Embryonic facial prominence (tissue), 1 donor: ENCODE results near the gene MLYCD.
"Not testable (repeated sequence)": the region's sequence is repeated elsewhere in the genome, so short reads cannot be mapped to it uniquely, and the experiment has no call there.

Experiments
- DNase-seq: peaks from one replicate; pipeline ENCODE4 v3.0.0-alpha.2; 2016; ENCODE audit errors: extremely low spot score

MLYCD gene

DNA sequence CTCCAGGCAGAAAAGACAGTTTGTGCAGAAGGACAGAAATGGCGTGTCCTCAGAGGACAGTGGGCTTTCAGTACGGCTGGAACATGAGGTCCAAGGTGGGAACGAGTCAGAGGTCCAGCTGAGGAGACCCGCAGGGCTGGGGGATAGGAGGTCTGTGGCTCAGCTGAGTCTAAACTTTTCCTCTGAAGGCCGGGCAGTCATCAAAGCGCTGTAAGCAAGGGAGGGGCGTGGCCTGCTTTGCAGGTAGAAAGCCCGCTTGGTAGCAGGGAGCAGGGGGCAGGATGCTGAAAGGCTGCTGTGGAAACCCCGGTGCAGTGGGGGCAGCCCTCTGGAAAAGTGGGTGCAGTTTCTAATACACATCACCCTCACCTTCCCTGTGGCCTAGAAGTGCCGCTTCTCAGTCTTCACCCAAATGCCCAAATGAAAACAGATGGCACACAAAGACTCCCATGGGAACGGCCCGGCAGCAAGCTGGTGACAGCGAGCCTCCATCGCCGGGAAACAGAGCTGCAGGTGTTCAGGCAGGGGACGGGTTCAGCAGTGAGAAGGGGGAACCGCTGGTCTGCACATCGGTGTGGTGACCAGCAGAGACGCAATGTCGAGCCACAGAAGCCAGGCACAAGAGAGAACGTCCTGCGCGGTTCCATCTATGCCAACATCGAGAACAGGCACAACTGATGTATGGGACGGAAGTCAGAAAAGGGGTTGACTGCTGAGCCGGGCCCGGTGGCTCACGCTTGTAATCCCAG lies 41.9 kb downstream of the MLYCD start:
- DNase-seq: no peak

DNA sequence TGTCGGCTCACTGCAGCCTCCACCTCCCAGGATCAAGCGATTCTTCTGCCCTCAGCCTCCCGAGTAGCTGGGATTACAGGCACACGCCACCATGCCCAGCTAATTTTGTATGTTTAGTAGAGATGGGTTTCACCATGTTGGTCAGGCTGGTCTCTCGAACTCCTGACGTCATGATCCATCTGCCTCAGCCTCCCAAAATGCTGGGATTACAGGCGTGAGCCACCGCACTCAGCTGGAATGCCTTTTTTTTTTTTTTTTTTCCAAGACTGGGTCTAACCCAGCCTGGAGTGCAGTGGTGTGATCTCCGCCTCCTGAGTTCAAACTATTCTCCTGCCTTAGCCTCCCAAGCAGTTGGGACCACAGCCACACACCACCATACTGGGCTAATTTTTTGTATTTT lies 42.6 kb downstream of the MLYCD start:
- not testable (repeated sequence) for DNase-seq

DNA sequence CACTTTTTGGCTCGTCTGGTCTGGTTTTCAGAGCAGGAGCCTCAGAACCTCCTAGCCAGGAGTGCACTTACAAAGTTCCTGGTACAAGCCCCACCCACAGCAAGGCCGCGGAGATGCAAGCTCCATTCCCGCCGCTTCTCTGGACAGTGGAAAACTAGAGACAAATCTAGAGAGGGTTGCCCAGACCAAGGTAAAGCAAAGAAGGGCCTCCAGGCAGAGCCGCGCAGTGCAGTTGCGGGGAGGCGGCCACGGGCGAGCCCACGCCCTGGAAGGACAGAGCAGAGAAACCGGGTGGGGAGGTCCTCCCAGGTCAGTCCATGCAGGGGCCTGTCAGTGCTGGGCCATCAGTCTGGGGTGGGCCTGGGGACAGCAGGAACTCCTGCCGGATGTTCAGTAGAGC lies 43.2 kb downstream of the MLYCD start:
- DNase-seq: no peak

DNA sequence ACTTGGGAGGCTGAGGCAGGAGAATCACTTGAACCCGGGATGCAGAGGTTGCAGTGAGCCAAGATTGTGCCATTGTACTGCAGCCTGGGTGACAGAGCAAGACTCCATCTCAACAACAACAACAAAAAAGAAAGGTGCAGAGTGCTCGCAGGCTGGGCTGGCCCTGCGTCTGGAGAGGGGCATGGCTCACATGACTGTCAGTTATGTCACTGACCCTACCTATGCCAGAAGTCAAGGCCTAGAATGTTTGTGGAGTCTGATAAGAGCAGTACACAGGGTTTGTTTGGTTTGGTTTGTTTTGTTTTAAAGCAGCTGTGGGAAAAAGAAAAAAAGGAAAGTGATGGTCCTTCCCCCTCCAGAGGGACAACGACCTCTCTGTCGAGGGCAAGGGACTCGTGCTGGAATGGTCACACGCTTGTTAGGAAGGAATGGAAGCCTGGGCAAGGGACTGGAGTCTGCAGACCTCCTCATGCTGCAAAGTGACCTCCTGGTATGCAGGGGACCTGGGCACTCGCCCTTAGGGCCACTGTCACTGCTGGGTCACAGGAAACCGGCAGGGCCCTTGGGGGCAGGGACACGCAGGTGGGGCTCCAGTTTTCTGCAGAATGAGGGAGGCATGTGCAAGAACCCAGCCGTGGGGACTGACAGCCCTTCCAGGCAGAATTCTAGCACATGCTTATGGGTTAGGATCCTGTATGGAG lies 44.0 kb downstream of the MLYCD start:
- no peak for DNase-seq

DNA sequence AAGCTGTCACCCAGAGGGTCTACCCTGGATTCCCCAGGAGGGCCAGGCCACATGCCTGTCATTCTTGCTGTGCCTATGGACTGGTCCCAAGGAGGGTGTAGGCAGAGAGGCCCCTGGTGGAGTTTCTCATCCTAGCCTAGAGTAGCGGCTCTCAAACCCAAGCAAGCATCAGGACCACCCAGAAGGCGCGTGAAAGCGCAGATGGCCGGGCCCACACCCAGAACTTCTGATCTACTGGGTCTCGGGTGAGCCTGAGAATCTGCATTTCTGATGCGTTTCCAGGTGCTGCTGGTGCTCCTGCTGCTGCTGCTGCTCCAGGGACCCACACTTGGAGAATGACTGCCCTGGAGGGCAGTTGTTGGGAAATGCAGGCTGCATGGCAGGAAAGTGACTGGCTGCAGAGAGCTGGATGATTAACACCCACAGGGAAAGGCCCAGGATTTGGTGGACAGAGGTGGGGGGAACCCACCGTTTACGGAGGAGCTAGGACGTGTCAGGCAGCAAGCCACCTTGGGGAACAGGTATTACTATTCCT lies 44.7 kb downstream of the MLYCD start:
- no peak for DNase-seq

DNA sequence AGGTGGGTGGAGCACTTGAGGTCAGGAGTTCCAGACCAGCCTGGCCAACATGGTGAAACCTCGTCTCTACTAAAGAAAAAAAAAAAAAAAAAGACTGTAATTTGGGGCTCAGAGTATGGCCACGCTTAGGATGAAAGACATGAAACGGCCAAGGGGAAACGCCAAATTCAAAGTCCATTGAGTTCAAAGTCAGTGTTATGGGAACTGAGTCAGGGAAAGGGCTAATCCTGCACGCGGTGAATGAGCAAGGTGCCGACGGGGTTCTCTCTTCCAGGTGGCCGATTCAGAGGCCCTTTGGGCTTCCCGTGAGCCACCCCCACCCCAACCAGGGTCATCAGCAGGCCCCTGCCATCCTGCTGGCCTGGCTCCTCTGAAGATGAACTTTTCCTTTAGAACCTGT lies 46.7 kb downstream of the MLYCD start:
- DNase-seq: no peak

DNA sequence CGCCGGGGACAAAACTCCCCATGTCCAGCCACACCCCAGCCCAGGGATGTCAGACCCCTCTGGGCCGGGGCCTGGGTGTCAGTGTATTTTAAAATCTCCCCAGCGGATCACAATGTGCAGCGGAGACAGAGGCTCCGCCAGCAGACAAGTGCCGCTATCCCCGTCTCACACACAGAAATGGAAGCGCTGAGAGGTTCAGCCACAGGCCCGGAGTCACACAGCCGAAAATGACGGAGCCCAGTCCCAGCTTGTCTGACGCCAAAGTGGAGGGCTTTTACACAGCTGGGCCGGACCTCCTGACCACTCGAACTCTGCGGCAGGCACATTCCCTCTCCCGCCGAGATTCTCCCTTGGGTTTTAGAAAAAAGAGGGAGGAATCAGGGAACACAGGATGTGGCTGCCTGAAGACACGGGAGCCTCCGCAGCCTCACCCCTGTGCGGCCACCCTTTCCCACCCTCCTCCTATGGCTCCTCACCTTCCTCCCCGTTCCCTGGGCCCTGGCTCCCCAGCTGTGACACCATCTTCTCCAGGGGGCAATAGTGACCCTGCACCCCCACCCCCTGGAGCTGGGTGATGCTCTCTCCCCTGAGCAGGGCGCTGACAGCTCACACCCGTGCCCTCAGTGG lies 47.4 kb downstream of the MLYCD start:
- DNase-seq: no peak

DNA sequence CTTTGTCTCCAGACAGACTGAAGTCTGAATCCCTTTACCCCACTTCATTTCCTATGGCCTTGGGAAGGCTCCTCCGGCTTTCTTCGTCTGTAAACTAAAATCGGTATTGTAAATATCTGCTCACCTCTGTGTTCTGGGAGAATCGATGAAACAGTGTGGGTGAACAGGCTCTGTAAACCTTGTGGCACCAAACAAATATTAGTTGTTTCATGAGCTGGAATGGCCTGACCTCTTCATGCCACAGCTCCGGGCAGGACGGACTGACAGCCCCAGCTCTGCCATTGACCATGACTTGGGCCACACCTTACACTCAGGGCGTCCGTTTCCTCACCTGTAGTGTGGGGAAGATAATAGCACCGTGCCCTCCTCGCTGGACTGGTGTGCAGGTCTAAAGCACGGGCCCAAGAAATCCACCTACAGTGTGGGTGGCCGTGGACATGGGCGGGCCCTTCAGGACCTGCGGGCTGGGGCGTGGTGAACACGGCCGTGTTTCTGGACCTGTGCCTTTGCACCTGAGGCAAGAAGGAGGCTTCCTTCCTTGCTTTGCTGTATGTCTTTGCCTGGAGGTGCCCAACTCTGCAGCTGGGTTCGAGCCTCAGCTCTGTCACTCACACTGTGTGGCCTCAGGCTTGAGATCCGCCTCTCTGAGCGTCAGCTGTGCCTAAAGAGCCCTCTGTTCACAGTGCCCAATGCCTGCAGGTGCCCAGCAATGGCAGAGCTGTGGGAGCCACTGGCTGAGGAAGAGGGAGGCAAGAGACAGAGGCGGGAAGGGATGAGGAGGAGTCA lies 48.1 kb downstream of the MLYCD start:
- DNase-seq: no peak

DNA sequence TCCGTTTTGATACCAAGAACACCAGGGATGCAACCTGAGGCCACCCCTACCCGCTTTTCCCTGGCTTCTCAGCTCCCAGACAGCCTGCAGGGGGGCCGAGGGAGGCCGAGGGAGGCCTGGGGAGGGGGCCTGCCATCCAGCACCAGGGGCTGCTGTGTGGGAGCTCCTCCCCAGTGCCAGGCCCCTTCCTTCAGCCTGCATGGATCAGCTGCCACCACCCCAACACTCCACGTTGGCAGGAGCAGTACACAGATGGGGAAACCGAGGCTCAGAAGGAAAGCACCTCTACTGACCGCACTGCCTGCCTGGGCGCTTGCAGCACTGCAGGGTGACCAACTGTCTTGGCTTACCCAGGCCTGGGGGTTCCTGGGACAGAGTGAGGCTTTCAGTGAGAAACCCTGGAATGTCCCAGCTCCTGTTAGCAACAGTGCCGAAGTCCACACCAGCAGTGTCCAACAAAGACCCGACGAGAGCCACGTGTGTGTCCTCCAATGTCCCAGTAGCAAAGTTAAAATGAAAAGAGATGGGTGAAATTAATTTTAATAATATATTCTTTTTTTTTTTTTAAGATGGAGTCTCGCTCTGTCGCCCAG lies 48.8 kb downstream of the MLYCD start:
- no peak for DNase-seq

DNA sequence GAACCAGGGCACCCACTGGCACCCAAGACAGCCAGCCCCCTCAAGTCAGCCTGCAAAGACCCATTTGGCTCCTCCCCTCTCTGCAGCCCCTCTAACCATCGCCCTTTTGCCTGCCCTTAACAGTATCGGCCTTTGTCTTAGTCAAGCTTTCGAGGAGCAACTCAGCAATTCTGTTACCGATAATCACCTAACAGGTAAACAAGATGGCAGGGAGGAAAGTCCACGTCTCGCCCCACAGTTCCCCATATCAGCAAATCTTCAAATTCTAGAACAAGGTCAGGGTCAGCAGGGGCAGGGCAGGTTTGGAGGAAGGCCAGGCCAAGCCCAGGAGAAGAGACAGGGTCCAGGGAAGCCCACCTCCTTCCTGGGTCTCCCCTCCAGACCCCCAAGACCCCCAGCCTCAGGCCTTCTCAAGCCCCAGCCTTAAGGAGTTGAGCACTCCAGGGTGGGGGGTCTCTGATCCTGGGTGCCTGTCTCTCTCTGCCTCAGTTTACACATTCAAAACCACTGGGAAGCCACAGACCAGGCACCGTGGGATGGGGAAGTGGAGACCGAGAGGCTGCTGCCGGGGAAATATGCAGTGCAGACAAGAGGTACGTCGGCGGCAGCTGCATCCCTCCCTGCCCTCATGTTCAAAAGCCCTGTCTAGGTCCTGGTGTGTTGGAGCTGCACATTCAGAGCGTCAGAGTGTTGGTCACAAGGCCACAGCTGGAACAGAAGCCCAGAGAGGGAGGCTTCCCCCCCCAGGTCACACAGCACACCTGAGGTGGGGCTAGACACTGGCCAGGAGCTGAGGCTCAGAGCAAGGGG lies 50.2 kb downstream of the MLYCD start:
- no peak for DNase-seq

DNA sequence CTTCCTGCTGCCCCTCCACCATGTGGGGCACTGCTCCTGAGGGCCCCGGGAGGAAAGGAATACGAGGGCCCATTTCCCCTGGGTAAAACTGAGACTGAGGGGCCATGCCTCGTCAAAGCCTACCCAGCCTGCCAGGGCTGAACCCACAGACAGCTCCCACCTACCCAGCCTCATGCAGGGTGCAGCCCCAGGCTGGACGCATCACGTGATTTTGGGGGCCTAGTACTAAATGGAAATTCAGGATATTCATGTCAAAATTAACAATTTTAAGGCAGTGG lies 50.7 kb downstream of the MLYCD start:
- DNase-seq: no peak

DNA sequence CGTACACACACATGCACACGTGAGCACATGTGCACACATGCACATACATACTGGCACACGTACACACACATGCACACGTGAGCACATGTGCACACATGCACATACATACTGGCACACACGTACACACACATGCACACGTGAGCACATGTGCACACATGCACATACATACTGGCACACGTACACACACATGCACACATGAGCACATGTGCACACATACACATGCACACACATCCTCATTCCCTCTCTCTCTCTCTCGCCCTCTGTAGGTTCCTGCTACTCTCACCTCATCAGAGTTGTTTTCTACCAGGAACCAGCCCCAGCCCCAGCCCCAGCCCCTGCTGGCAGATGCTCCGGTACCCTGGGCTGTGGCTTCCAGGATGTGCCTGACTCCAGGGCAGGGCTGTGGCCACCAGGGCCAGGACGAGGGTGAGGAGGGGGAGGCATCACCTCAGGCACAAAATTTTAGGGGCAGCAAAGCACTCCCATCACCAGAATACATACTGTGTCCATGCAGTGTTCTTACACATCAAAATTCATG lies 52.0 kb downstream of the MLYCD start:
- not testable (repeated sequence) for DNase-seq

DNA sequence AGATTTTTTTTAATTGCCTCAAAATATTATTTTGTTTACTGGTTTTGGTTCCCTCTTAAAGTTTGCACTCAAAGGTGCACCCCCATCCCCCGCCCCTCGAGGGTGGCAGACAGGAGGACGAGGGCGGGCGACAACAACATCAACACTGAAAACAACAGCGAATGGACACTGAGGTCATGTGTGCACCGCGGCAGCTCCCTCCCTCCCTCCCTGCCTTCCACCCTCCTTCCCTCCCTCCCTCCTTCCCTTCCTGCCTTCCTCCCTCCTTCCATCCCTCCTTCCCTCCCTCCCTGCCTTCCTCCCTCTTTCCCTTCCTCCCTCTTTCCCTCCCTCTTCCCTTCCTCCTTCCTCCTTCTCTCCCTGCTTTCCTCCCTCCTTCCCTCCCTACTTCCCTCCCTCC lies 52.6 kb downstream of the MLYCD start:
- DNase-seq: no peak

DNA sequence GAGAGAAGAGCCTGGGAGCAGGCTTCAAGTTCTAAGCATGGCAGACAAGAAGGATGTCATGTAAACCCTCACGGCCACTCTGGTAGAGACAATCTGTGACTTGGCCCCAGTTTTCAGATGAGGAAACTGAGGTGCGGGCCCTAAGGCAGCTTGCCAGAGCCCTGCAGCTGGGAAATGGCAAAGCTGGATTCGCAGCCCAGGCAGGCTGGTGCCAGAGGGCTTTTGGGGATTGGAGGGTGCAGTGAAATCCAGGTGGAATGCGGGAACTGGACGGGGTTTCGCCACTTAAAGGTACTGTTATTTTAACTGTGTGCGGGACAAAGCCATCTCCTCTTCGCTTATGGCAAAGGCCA lies 53.6 kb downstream of the MLYCD start:
- no peak for DNase-seq

DNA sequence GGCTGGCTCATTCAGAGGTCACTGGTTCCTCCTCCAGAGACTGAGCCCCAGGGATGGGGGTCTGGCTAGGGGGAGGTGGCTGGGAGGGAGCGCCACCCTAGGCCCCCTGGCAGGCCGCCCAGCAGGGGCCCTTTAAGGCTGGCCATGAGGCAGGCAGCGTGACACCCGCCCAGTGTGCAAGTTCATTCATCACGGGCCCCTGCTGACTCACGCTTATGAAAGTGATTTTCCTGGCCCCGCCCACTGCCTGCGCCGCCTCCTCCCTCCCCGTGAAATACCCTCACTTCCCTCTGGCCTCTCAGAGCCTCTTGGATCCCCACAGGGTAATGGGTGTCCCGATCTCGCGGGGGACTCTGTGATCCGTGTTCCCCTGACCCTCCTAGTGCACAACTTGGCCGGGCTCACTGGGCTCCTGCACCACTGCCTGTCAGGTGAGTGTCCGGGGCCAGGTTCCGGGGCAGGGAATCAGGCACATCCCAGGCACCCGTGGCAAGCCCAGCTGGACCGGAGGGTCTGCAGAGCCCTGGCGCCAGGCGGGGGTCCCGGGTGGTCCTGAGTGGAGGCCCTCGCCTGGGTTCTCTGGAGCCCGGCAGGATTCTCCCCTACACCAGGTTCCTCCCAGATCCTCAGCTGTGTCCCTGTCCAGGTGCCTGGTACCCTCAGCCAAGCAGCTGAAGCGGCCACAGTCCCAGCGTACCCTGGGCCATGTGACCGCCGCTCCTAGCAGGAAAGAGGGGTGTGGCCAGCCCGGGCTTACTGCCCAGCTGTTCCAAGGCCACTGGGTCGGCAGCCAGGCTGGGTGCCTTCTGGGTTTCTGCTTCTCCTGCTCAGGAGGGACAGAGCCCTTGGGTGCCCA lies 54.3 kb downstream of the MLYCD start, which contains the start of gene OSGIN1:
TSS of gene OSGIN1 (plus strand) at position 301 of the 856 bp plus-strand sequence. CDS start 4,432 bp downstream, outside the sequence.
- DNase-seq: peak; percentile 56

DNA sequence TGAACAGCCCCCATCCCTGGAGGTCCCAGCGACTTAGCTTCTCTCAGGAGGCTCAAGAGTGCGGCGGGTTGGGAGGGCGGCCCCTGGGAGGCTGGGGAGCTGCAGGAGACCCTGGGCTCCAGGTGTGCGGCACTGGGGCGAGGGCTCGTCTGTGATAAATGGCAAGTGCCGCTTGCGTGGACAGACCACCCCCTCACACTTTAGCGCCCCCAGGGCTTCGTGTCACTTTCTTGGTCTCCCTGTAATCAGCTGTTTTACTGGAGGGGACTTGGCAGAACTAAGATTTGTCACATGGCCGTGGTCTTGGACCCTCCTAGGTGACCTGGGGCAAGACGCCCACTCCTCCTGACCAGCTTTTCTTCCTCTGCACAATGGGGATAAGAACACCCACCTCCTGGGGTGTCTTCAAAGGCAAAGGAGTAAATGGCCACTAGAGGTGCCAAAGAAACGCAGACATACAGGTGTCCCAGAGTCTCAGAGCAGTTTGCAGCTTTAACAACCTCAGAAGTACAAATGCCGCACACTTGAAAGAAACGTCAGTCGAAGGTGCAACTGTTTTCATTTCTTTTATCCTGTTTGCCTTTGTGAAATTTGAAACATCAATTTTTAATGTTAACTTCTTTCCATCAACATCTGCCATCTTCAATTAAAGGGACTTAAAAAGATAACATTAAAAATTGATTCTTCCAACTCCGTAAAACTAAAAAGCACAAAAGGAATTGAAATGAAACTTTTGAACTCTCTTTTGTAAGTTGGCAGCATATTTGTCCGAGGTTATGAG lies 55.1 kb downstream of the MLYCD start:
- DNase-seq: no peak

DNA sequence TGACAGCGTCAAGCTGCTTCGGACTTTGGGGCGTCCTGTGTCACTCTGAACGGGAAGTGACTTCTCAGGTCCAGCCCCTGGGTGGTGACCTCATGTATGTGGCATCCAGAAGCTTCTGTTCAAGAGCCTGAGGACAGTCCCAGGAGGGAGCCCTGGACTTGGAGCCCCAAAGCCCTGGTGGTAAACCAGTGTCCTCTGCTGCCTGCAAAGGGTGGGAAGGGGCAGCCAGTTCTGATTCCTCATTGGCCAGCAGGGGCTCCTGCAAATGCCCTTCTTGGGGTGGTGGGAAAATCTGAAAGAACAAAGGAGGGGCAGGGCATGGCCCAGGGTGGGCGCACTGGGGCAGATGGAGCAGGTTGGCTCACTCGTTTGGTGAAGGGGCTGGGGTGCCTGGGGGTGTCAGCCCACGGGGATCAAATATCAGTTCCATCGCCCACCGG lies 55.7 kb downstream of the MLYCD start:
- no peak for DNase-seq

DNA sequence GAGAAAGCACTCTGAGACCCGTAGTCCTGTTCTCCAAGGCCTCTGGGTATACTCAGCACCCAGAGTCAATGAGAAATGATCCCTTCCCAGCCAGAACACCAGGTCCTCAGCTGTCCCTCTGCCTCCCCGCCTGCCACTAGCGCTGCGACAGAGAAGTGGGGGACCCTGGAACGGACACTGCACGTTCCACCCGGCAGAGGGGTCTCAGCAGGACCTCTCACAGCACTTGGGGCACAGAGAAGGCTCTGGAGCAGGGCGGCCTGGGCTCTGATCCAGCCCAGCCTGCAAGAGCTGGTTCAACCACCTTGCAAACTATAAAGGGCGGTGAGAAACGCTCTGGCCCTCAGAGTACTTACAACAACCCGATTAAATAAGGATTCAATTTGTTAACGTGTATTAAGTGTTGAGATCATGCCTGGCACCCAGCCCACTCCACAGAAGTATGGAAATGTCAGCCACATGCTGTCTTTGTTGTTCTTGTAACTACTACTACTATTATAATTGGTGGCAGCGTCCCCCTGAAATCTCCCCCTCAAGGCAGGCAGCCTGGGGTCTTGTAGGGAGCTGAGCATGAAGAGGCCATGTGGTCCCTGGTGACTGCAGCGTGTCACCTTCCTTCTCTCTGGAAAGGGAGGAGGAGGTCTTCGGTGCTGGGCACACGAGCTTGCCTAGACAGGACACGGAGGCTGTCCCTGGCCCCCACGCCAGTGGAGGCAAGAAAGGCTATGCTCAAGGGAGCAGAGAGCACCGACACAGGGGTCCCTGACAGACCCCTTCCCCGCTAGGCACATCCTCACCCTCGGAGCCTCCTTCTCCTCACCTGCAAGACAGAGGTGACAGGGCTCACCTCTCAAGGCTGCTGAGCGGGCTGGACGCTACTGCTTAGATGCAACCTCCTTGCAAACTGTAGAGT lies 56.6 kb downstream of the MLYCD start:
- DNase-seq: no peak
